Smooth muscle cell (in vitro differentiated cells): Measurements from ENCODE around the gene SND1. TPM values are rescaled to one million over a fixed set of nuclear protein-coding genes. Genes with fewer than 3 reads are reported as not detected.
A peak's percentile ranks its signal among the peaks of the same experiment; 100 is the strongest.

Source experiments
- DNase-seq: peaks from one replicate; lab custom pipeline; 2025; ENCODE audit not compliant: unreplicated experiment; lab: John Stamatoyannopoulos, UW
- H2AFZ ChIP-seq: fragments of 200-600 bp; sonication (generic); 2 replicates; pipeline ENCODE4 v1.6.0; 2016; ENCODE audit warnings: antibody characterized with exemption, low read depth, mild to moderate bottlenecking
- H3F3A ChIP-seq: fragments of 200-600 bp; sonication (generic); 2 replicates; pipeline ENCODE4 v1.6.0; 2017; ENCODE audit warnings: antibody characterized with exemption, low read depth
- H3K27ac ChIP-seq: fragments of 200-600 bp; sonication (generic); 2 replicates; pipeline ENCODE4 v1.5.1; 2016; ENCODE audit warnings: low read depth, mild to moderate bottlenecking
- H3K27me3 ChIP-seq: fragments of 200-600 bp; sonication (generic); 2 replicates; pipeline ENCODE4 v1.6.1; 2016; ENCODE audit warnings: low read depth, mild to moderate bottlenecking
- H3K36me3 ChIP-seq: fragments of 200-600 bp; sonication (generic); 2 replicates; pipeline ENCODE4 v1.5.1; 2016; ENCODE audit warnings: low read depth
- H3K4me1 ChIP-seq: fragments of 200-600 bp; sonication (generic); 2 replicates; pipeline ENCODE4 v1.5.1; 2016; ENCODE audit warnings: low read depth
- H3K4me2 ChIP-seq: fragments of 200-600 bp; sonication (generic); 2 replicates; pipeline ENCODE4 v1.6.0; 2016; ENCODE audit warnings: mild to moderate bottlenecking
- H3K4me3 ChIP-seq: fragments of 200-600 bp; sonication (generic); 2 replicates; pipeline ENCODE4 v1.5.1; 2016; ENCODE audit warnings: mild to moderate bottlenecking
- H3K79me2 ChIP-seq: fragments of 200-600 bp; sonication (generic); 2 replicates; pipeline ENCODE4 v1.6.0; 2016; ENCODE audit warnings: low read depth, mild to moderate bottlenecking
- H3K9ac ChIP-seq: fragments of 200-600 bp; sonication (generic); 2 replicates; pipeline ENCODE4 v1.6.0; 2016; ENCODE audit warnings: low read depth
- H3K9me3 ChIP-seq: fragments of 200-600 bp; sonication (generic); replicated peaks from 2 replicates; pipeline ENCODE4 v1.5.1; 2016; ENCODE audit warnings: low read depth
- H4K20me1 ChIP-seq: fragments of 200-600 bp; sonication (generic); 2 replicates; pipeline ENCODE4 v1.6.0; 2016; ENCODE audit warnings: low read depth
- CTCF ChIP-seq: fragments of 200-600 bp; sonication (generic); IDR thresholded peaks from 2 replicates; pipeline ENCODE4 v1.5.1; 2017; ENCODE audit warnings: borderline replicate concordance, mild to moderate bottlenecking, antibody characterized with exemption; ENCODE audit not compliant: insufficient read depth, poor library complexity, severe bottlenecking
- WGBS: methylation state at CpG from one replicate; pipeline ENCODE4 v1.1.7; 2016; ENCODE audit warnings: low lambda C conversion rate; 5-methylcytosine and 5-hydroxymethylcytosine counted together
- polyA plus RNA-seq: library from polyadenylated mRNA; unstranded; fragments of >200 nt; fragmentation: Nextera tagmentation; extraction: Ambion mirVana; gene quantifications from 2 replicates; pipeline ENCODE4 v1.2.1, GENCODE V29; 2016
- total RNA-seq: library from RNA; depleted of rRNA; stranded (reverse); fragments of >200 nt; gene quantifications from 2 replicates; pipeline ENCODE4 v1.2.3, GENCODE V29; 2014

SND1 gene
- total and polyA plus RNA-seq, 2 experiments from 2014 or later, result 129 to 136 TPM

DNA sequence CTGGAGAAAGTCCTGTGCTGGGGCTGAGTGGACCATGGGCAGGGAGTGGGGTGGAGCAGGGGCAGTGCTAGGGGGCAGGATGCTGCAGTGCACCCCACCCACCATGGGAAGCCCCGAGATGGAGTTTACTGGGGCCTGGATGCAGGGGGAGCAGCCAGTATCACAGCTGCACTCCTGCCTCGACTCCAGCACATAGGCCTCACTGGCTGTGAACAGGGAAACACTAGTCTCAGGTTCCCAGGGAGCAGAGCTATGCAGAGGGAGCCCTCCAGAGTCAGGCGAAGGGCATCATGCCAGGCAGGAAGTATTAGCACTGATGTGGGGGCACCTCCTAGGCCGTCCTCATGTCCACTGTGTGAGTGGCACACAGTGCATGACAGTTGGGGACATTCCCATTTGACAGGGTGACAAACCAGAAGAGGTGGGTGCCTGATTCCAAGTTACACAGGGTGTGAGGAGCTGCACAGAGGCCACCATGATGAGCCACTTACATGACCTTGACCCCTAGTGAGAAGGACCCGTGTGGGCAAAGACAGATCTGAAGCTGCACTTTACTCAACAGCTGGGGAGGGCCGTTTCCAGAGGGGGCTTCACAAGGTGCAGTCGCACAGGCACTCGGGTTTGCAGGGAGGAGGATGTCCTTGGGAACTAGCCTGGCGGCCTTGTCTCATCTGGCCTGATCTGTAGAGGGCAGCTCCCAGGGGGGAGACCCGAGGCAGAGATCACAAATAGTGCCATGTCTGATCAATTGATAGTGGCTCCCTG lies 449.1 kb downstream of the SND1 start:
- Histone ChIP-seq H3K9me3 (no peaks in the 10 kb centered on the region), H3K4me1 (no peaks in the 10 kb centered on the region), H3F3A (no peaks in the 10 kb centered on the region), H2AFZ (no peak overlapping the region), H3K4me3 (no peak overlapping the region), H3K36me3 (no peaks in the 10 kb centered on the region), H3K9ac (no peak overlapping the region), H3K4me2 (no peak overlapping the region), H3K27me3 (peaks cover 25% of the 10 kb centered on the region), H3K79me2 (no peaks in the 10 kb centered on the region), H4K20me1 (no peaks in the 10 kb centered on the region), H3K27ac (no peak overlapping the region)
- 89% methylated on average over 10 of the region's 10 CpGs for WGBS
- TF ChIP-seq CTCF, result no peak
- no peak for DNase-seq

DNA sequence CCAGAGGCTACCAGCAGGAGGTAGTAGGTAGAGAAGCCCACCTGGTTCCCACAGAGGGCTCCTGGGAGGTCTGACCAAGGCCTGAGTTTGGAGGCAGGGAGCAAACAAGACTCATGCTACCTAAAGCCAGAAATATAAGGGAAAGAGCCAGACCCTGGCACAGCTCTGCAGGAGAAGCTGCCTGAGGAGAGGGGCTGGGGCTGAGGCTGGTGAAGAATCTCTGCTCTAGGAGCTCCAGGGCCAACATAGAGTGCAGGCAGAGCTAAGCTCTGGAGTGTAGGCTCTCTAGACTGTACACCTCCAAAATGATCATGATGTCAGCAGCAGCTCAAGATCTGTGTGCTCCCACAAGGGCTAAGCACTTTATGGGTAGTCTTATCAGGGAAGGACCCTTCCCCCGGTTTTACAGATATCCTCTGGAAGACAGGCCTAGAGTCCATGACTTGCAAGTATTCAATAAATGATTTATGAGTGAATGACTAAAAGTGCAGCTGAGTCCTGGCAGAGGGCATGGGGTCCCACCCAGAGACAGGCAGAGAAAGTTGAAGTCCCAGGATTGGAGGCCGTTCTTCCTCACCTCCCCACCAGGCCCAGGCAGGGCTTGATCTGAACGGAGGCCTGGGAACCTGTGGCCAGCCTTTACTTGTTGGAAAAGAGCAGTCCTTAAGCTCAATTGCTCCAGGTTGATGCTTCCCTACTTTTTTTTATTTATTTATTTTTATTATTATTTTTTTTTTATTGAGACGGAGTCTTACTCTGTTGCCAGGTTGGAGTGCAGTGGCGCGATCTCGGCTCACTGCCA lies 450.7 kb downstream of the SND1 start:
- no peaks in the 10 kb centered on the region for H3K79me2 ChIP-seq
- H3K9ac ChIP-seq, result no peak overlapping the region
- H3K27me3 ChIP-seq, result peaks cover 26% of the 10 kb centered on the region
- TF ChIP-seq CTCF, result no peak
- no peak overlapping the region for H2AFZ ChIP-seq
- no peaks in the 10 kb centered on the region for H3K36me3 ChIP-seq
- no peaks in the 10 kb centered on the region for H3K9me3 ChIP-seq
- no peaks in the 10 kb centered on the region for H3F3A ChIP-seq
- H3K4me2 ChIP-seq, result no peak overlapping the region
- H3K27ac ChIP-seq, result no peak overlapping the region
- no peak for DNase-seq
- WGBS, result 83% methylated on average over 7 of the region's 7 CpGs
- no peak overlapping the region for H3K4me3 ChIP-seq
- no peaks in the 10 kb centered on the region for H4K20me1 ChIP-seq
- H3K4me1 ChIP-seq, result no peaks in the 10 kb centered on the region

- TF ChIP-seq CTCF, result no peak
- Histone ChIP-seq H3K27ac (no peak overlapping the region), H3K4me1 (no peaks in the 10 kb centered on the region), H3K9me3 (no peaks in the 10 kb centered on the region), H3F3A (no peaks in the 10 kb centered on the region), H2AFZ (no peak overlapping the region), H4K20me1 (no peaks in the 10 kb centered on the region), H3K4me3 (no peak overlapping the region), H3K4me2 (peak overlapping the region; percentile 40), H3K9ac (no peak overlapping the region), H3K79me2 (no peaks in the 10 kb centered on the region), H3K27me3 (peaks cover 30% of the 10 kb centered on the region), H3K36me3 (no peaks in the 10 kb centered on the region)
- WGBS, result 73% methylated on average over 44 of the region's 44 CpGs
- DNase-seq, result no peak
These were observed 451.6 kb downstream of the SND1 start for GRCh38 chr7:128103498-128104107.
